GM12801 (cell line): ENCODE results near the gene GPX3.

Source experiments
- TF ChIP-seq, protein P1 (sequence below): IDR thresholded peaks from one replicate; pipeline ENCODE4 v1.5.1; 2011; ENCODE audit warnings: control low read depth; ENCODE audit not compliant: insufficient read length; ENCODE audit errors: extremely low read depth

Gene GPX3

DNA sequence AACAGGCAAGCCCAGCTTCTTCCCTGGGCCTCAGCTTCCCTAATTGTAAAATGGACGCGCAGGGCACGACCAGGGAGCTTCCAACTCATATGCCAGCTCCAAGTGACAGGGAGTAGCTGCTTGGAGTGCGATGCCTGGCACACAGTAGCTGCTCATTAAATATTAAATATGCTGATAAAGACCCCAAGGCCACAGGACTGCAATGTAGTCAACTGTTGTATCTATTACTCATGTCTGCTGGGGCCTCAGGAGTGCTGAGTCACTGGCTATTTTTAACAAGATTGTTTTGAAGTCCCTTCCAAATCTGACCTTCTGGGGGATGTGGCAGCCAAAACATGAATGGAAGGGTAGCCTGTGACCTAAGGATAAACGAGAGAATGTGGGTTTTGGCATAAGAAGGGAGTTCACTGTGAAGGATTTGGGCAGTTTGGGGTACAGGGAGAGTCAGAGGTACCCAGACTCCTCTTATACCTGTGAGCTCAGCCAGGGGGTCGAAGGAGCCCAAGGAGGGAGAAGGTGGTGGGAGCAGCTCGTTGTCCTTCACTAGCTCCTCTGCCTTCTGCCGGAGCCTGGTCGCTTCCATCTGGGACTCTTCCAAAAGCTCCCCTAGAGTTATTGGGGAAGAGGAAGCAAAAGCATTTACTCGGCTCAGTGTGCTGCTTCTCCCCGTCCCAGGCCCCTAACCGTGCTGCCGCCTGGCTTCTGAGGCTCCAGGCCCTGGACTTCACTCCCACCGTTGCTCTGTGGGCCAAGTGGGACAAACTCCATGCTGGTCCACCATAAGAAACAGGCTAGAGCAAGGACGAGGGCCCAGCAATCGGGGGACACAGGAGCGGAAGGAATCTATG, 43.0 kb downstream of the GPX3 start:
- TF ChIP-seq, protein P1, sequence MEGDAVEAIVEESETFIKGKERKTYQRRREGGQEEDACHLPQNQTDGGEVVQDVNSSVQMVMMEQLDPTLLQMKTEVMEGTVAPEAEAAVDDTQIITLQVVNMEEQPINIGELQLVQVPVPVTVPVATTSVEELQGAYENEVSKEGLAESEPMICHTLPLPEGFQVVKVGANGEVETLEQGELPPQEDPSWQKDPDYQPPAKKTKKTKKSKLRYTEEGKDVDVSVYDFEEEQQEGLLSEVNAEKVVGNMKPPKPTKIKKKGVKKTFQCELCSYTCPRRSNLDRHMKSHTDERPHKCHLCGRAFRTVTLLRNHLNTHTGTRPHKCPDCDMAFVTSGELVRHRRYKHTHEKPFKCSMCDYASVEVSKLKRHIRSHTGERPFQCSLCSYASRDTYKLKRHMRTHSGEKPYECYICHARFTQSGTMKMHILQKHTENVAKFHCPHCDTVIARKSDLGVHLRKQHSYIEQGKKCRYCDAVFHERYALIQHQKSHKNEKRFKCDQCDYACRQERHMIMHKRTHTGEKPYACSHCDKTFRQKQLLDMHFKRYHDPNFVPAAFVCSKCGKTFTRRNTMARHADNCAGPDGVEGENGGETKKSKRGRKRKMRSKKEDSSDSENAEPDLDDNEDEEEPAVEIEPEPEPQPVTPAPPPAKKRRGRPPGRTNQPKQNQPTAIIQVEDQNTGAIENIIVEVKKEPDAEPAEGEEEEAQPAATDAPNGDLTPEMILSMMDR: no peak

DNA sequence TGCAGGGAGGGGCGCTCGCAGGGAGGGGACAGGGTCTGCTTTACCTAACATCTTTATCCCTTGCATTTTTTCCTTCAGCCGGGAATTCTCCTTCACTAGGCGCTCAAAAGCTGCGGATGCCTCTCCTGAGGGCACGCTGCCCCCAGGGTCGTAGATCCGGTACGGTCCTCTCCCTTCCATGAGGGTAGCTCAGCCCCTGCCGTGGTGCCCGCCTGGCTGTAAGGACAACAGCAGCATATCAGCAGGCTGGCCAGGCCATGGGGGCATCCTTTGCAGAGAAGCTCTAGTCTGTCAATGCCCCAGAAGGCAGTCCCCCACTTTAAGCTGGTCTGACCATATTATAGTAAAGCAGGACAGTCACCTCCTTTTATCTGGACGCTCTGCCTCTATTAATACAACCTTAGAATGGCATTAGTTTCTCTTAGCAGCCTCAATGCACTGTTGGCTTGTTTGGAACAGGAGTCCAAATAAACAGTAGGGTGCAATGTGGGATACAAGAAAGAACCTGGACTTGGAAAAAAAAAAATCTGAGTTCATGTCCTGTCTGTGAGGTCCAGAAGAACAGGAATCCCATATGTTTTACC, 44.6 kb downstream of the GPX3 start:
- TF ChIP-seq, protein P1: no peak

GRCh38 chr5:151065609-151066008, 45.2 kb downstream of the GPX3 start:
- TF ChIP-seq, protein P1: no peak

GRCh38 chr5:151066920-151067319, 46.5 kb downstream of the GPX3 start:
- TF ChIP-seq, protein P1: no peak

- TF ChIP-seq, protein P1: no peak
Measured at GRCh38 chr5:151067632-151068432, 47.4 kb downstream of the GPX3 start.

GRCh38 chr5:151068433-151069197, 48.2 kb downstream of the GPX3 start:
- TF ChIP-seq, protein P1: no peak

DNA sequence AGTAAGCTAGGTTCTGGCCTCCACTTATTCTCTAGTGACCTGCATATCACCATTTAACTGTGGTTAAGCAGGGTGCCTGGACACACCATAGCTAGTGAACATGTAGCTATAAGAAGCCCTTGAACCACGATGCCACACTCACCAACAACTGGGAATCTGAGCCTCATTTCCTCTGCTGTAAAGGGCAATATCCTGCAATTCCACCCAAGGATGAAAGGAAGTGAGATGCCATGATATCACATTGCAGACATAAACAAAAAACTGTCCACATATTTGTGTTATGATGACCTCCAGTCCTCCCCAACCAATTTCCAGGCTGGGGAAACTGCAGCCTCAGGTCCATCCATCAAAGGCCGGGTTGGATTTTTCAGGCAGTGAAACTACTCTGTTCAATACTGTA, 50.1 kb downstream of the GPX3 start:
- TF ChIP-seq, protein P1: no peak
